GM10266 (cell line): ENCODE measurements around the gene ZNF529.

Experiments used
- DNase-seq: peaks from one replicate; pipeline ENCODE4 v3.0.0; 2012; ENCODE audit errors: extremely low spot score
- TF ChIP-seq, protein P1 (sequence below): IDR thresholded peaks from 2 replicates; pipeline ENCODE4 v1.5.1; 2012; ENCODE audit warnings: mild to moderate bottlenecking, low read depth; ENCODE audit not compliant: control insufficient read depth, insufficient read depth; ENCODE audit errors: missing control alignments

The ZNF529 gene

GRCh38 chr19:36528194-36528920 is 44.7 kb downstream of the ZNF529 start, which contains the start of gene ZNF260:
Gene ZNF260 (minus strand): TSS chr19:36528271. CDS start chr19:36515238, 13,033 bp downstream.
- peak; percentile 88 for DNase-seq
- TF ChIP-seq, protein P1, sequence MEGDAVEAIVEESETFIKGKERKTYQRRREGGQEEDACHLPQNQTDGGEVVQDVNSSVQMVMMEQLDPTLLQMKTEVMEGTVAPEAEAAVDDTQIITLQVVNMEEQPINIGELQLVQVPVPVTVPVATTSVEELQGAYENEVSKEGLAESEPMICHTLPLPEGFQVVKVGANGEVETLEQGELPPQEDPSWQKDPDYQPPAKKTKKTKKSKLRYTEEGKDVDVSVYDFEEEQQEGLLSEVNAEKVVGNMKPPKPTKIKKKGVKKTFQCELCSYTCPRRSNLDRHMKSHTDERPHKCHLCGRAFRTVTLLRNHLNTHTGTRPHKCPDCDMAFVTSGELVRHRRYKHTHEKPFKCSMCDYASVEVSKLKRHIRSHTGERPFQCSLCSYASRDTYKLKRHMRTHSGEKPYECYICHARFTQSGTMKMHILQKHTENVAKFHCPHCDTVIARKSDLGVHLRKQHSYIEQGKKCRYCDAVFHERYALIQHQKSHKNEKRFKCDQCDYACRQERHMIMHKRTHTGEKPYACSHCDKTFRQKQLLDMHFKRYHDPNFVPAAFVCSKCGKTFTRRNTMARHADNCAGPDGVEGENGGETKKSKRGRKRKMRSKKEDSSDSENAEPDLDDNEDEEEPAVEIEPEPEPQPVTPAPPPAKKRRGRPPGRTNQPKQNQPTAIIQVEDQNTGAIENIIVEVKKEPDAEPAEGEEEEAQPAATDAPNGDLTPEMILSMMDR: no peak

DNA sequence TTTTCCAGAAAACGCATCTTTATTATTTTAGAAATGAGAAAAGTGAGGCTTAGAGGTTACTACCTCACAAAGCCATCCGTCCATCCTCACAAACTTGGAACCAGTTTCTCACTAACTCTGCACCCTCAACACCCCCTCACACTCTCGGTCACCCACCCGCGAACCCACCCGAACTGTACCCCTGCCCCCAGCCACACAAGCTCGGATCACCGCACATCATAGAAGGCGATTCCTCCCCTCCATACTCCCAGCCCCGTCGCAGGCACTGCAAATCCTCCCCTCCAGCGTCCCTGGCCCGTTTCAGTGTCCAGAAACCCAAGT is 45.3 kb downstream of the ZNF529 start:
- DNase-seq: no peak
- TF ChIP-seq, protein P1: no peak

GRCh38 chr19:36527341-36527740 is 45.8 kb downstream of the ZNF529 start:
- TF ChIP-seq, protein P1: no peak

DNA sequence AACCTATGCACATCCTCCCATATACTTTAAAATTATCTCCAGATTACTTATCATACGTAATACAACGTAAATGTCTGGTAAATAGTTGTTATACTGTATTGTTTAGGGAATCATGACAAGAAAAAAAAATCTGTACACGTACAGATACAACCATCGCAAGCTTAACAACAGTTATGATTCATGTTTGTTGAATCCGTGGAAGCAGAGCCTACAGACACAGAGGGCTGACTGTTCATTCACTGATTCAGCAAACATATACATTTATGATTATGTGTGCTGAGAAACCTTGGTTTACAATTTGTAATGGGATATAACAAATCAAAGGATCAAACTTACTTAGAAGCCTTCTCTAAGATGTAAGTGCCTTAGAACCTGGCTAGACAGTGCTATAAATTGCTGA is 46.5 kb downstream of the ZNF529 start:
- no peak for DNase-seq
- TF ChIP-seq, protein P1: no peak

More at GRCh38 chr19:36527341-36527740, 45.8 kb downstream of the ZNF529 start:
- peak; percentile 24 for DNase-seq

- TF ChIP-seq, protein P1: no peak
- DNase-seq: no peak
Observed at GRCh38 chr19:36524617-36525016, 48.5 kb downstream of the ZNF529 start.

- TF ChIP-seq, protein P1: no peak
- DNase-seq: no peak
Observed at GRCh38 chr19:36514012-36514612, 59.0 kb downstream of the ZNF529 start.

- no peak for DNase-seq
- TF ChIP-seq, protein P1: no peak
Observed at GRCh38 chr19:36508325-36508724, 64.8 kb downstream of the ZNF529 start.
